SW480 (cell line): Measurements from ENCODE around the gene PDE11A.
"Not testable (repeated sequence)": the region's sequence is repeated elsewhere in the genome, so short reads cannot be mapped to it uniquely, and the experiment has no call there.

ENCODE experiments used
- DNase-seq: peaks from one replicate; pipeline ENCODE4 v3.0.0-alpha.2; 2016; ENCODE audit warnings: low spot score

PDE11A gene

GRCh38 chr2:177816766-177817165 lies 255.8 kb downstream of the PDE11A start:
- no peak for DNase-seq

DNA sequence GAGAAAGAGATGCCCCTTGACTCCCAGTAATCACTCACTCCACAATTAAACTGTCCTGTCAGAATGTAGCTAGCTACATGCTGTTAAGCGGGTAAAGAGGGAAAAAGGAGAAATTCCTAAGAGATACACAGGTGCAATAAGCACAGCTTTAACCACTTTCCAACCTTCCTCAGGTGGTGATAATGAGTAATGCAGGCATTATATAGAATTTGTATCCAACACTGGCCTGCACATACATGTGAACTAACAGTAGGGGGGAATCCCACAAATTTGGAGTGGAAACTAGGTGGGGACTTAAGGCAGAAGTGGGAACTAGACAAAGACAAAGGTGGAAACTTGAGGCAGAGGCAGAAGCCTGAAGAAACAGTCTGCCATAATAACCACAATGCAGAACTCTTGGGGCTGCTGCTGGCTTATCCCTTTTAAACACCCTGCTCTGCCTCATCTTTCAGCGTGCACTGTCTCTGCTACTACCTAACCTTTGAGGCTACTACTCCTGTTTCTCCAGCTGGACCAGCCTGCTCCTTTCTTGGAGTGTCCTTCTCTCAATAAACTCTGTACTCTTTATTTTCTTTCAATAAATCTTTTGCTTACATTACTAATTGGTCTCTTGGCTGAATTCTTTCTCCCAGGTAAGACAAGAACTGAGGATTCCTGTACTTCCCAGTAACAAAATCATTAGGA lies 259.7 kb downstream of the PDE11A start:
- no peak for DNase-seq

DNA sequence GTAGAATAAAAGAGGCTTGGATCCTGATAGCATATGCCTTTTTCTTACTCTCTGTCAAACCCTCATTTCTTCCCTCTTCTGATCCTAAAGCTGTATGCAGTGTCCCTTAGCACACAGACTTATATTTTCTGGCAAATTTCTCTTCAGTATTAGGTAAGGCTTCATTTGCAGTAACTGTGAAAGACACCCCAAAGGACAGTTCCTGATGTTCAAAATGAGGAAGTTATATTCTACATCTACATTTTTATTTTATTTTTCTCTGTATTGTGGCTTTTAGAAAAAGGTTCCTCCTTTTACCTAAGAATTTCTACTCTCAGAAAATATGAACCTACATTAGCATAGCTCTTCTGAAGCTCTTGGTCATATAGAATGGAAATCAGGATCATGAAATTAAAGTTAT lies 261.7 kb downstream of the PDE11A start:
- no peak for DNase-seq

GRCh38 chr2:177808984-177809809 lies 263.4 kb downstream of the PDE11A start:
- no peak for DNase-seq

GRCh38 chr2:177806025-177806424 lies 266.6 kb downstream of the PDE11A start:
- no peak for DNase-seq

DNA sequence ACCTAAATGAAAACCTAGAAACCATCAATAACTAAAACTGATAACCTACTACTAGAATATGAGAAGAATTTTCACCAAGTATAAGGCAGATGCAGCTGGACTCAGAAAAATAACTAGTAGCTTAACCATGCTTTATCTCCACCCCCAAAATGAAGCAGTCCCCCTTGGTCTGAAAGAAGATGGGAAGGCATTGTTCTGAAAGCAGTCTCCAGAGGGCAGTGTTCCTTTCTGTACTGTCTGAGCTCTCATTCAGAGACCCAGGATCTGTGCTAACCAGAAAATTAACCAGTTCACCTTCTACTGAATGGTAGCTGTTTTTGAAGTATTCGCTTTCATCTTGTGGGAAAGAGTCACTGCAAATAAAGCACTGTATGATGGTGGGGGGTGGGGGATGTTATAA lies 273.0 kb downstream of the PDE11A start:
- peak; percentile 28 for DNase-seq

DNA sequence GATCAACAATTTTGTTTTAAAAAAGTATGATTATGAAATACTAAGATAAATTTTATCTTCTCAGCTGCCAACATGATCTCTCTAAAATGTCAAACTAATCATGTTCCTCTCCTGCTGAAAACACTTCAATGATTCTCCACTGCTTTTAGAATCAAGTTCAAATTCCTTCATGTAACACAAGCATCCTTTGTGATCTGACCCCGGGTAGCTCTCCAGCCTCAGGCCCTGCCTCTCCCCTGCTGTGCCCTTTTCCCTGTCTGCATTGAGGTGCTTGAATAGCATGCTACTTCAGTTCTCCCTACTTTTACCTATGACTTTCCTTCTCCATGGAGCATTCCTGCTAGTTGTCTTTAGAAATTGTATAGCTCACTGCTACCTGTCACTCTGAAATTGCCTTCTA lies 274.8 kb downstream of the PDE11A start:
- DNase-seq = no peak

DNA sequence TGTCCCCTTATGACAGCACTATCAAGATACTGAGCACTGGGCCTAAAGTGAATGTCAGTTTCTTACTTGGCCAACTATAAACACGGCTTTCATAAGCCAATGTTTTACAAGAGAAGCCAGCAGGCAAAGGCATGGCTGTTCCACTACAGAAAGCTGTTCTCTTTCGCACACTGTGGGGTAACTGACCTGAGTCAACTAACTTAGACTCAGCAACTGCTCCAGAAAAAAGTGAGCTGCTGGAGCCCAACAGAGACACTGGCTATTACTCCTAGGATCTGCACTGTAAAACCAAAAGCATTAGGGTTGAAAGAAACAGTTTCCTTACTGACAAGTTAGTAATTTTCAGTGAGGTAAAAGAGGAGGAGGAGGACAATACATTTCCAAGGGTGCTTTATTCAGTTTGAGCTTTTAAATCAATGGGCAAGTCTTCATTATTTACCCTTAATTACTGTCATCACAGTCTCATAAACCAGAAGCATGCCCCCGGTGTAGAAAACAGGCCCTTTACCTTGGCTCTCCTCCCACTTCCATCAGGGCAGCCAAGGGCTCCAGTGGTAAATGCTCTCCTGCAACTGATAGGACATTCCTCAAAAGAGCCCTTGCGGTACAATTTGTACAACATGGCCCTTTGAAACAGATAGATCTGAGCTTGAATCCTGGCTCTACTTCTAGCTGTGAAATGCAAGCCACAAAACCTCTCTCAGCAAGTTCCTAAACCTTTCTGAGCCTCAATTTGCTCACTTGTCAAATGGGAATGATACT lies 275.7 kb downstream of the PDE11A start:
- DNase-seq = no peak

DNA sequence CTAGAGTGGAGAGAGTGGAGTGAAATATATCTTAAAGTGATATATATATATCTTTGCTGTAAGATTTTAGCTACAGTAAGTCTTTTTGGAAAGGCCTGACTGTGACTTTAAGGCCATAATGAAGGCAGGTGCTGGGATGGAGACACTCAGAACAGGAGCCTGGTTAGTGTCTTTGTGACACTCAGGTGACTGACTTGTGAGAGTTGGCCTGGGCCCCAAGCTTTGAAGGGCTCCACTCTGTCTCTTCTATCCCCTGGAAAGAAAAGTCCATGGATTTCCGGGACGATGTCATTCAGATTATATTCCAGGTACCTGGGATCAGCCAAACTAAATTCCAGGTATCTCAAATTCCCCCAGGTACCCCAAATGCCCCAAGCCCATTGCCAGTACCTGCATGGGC lies 276.6 kb downstream of the PDE11A start:
- no peak for DNase-seq

DNA sequence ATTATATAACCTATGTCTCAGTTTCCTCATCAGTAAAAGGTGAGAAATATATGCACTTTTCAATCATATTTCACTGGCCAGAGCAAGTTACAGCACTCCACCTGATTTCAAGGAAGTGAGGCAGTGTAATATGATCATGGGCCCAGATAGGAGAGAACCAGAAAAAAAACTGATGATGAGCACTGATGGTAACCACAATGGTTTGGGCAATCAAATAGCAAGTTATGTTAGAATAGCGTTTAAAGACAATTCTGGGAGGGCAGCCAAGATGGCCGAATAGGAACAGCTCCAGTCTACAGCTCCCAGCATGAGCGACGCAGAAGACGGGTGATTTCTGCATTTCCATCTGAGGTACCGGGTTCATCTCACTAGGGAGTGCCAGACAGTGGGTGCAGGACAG lies 287.4 kb downstream of the PDE11A start:
- not testable (repeated sequence) for DNase-seq

DNA sequence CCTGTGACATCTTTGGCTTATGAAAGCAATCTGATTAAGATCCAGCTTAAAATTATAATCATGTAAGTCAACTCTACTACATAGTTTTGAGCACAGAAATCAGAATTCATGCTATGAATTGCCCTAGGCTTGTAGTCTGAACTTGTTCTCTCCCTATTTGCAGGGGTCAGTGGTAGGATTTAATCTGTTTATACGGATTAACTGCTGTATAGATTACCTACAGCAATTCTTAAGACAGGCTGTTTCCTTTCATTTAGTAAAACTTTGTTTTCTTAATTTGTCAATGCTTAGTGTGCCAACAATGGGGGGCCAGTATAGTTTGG lies 287.9 kb downstream of the PDE11A start:
- no peak for DNase-seq

DNA sequence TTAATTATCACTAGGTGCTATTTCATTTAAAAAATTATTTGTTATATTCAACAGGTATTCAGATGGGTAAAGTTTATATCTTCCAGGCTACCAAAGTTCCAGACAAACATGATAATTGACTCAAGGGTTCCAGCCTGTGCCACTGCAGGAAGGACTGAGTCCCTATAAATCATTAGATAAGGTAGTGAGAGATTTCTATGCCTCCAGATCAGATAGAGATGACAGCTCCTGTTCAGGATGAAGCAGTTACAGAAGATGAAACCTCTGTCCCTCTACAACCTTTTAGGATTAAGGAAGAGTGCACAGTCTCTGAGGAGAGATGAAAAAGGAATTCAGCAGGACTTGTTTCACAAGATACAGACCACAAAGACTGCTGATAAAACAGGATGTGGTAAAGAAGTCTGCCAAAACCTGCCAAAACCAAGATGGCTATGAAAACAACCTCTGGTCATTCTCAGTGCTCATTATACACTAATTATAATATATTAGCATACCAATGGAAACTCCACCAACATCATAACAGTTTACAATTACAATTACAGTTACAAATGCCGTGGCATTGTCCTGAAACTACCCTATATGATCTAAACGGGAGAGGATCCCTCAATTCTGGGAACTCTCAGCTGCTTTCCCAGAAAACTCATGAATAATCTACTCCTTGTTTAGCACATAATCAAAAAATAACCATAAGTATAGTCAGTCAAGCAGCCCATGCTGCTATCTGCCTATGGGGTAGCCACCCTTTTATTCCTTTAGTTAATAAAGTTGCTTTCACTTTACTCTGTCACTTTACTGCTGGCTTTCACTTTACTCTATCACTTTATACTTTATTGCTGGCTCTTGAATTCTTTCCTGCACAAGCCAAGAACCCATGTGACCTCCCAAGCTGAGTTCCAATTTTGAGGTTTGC lies 288.5 kb downstream of the PDE11A start:
- peak; percentile 14 for DNase-seq

GRCh38 chr2:177783091-177783490 lies 289.5 kb downstream of the PDE11A start:
- no peak for DNase-seq

DNA sequence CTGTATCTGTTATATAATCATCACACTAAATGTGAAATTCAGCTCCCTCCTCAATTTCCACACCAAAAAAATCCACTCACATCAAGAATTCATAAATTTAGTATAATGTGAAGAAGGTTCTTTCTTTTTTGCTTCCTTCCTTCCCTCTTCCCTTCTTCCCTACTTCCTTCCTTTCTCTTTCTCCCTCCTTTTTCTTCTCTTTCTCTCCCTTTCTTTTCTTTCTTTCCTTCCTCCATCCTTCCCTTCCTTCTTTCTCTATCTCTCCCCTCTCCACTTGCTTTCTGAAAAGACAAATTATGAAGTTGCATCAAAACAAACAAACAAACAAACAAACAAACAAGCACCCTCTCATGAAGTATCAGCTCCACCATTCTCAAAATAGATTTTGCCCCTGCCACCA lies 290.0 kb downstream of the PDE11A start:
- no peak for DNase-seq

DNA sequence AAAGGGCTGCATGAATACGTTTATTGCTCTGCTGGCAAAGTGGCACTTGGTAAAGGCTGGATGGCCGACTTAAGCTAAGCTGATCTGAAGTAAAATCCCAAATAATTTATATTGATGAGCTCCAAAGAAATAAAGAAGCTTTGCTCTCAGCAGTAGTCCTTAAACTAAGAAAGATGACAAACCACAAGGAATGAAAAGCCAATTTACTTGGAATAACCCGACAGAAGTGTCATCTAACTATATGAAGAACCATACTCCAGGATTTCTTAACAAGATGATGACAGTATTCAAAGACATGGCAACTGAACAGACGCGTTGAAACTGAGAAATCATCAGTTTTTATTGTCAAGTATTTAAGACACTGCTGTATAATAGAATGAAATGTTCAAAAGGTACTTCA lies 294.1 kb downstream of the PDE11A start:
- no peak for DNase-seq

- peak; percentile 35 for DNase-seq
These were observed 300.0 kb downstream of the PDE11A start for GRCh38 chr2:177772529-177772928.

DNA sequence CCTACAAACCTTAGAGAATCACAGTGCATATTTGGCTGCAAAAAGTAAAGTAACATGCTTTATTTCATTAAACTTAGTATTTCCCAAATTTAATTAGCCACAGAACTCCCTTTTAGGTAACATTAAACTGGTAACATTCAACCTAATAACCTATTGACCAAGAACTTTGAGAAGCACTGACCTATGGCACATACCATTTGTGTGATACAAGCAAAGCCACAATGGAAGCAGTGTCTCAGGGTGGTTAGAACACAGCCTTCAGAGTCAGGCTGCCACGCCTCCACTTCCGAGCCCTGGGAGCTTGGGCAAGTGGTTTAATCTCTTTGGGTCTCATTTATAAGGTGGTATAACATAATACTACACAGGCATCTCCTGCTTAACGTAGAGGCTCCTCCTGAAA lies 301.4 kb downstream of the PDE11A start:
- DNase-seq = peak; percentile 79

- DNase-seq = peak; percentile 17
These were observed 304.8 kb downstream of the PDE11A start for GRCh38 chr2:177767768-177768167.

DNA sequence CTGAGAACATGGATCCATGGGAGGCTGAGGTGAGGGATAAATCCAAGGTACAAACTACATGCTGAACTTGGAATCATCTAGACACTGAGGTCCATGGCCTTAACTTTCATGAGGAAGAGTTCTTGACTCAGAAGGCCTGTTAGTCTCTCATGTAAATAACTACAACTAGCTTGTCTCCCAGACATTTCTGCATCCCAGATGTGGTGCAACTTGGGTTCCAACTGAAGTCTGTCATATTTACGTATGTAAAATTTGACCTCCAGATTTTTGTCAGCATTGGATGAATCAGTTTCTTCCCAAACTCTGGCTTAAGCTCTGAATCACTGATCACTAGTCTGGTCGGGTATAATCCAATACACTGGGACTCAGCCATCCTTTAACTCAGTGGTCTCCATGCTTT lies 306.9 kb downstream of the PDE11A start:
- no peak for DNase-seq

- DNase-seq = peak; percentile 49
These were observed 308.9 kb downstream of the PDE11A start for GRCh38 chr2:177763531-177764265.

DNA sequence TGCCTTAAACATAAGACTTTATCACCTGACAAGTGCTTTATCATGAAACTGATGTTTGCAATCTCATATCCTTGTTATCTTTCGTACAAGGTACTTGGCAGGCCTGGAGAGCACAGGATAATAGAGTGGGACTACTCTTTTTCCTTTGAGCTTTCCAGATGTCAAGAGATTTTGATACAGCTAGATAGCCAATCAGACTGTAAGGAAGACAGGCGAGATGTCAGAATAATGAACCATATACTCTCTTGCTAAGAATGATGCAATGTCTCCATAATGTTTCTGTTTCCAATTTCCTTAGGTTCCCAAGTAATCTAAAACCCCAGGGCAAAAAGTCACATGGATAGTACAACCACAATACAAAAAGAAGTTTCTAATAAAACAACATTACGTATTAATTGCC lies 313.1 kb downstream of the PDE11A start:
- DNase-seq = no peak
